ENCODE results near the gene SSC5D.

SSC5D gene

DNA sequence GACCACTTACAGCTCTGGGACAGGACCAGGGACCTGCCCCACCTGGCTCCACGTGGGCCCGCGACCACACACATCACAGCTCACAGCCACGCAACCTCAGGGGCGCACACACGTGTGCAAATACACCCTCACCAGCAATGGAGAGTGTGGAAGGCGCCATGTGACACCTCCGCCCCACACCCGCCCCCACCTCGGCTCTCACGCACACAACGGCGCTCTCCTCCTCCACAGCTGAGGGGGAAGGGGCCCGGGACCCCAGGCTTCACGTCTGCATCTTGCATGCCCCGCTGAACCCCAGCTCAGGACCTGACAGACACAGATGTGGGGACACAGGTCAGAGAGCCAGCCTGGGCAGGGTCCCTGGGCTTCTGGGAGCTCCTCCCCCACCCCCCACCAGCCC, 38.8 kb upstream of the SSC5D start:
- CTCF ChIA-PET, result interaction anchor here (0.6 to 1.4 kb wide), 3 partner anchors 12 to 40 kb away, joined by 3 to 4 read pairs (median 3); partner anchors contain the start of gene ISOC2
- POLR2A ChIA-PET, result interaction anchor here (0.6 kb wide), 1 partner anchor 12 kb away, joined by 3 read pairs; the partner anchor contains the start of gene ISOC2

DNA sequence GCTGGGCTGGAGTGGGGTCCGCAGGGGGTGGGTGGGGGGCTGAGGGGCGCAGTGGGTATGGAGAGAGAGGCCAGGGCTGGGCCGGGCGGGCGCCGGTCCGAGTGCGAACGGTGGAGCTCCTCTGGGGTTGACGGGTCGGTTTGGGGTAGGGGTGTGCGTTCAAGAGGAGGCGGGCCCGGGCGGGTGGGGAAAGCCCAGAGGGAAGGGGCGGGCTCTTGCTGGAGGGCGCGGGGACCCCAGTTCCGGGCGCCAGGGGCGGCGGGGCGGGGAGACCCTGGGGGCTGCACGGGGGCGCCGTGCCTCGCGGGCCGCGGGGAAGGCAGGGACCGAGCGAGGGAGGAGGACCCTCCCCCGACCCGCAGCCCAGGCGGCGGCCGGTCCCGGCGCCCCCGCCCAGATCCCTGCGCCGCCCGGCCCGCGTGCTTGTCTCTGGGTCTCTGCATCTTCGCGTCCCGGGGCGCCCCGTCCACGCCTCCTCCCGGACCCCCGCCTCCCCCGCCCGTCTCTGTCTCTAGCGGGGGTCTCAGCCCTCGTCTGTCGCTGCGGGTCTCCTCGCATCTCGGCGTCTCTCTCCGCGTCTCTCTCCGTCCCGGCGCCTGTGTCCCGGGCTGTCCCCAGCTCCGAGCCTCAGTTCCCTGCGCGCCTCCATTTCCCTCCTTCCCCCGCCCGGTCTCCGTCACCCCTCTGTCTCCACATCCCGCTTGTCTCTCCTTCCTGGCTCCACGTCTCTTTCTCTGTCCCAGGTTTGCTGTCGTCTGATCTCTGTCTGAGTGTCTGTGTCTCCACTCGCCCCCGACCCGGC, 36.9 kb upstream of the SSC5D start:
- H3K4me1 ChIP-seq (ENCODE audit: control extremely low read depth in 1 of 4, control insufficient read depth in 4 of 4, insufficient read depth in 4 of 4, low read length in 3 of 4), result peaks cover 0 to 18% (median 10%) of the 10 kb centered on the region in 4 experiments
- WGBS (ENCODE audit: insufficient coverage), result 1% methylated on average over 51 of the region's 80 CpGs
- POLR2A ChIA-PET, result interaction anchor here (1.0 kb wide), 1 partner anchor 35 kb away, joined by 3 read pairs; no protein-coding TSS in a partner anchor

More for the DNA sequence above, 38.8 kb upstream of the SSC5D start:
- H3K4me1 ChIP-seq (ENCODE audit: control extremely low read depth in 1 of 4, control insufficient read depth in 4 of 4, insufficient read depth in 4 of 4, low read length in 3 of 4), result peaks cover 0 to 18% (median 10%) of the 10 kb centered on the region in 4 experiments
- DNase-seq, result no peak
- peaks cover 0 to 79% (median 34%) of the 10 kb centered on the region in 5 experiments for H3K27me3 ChIP-seq (replicated peaks in 2 of 5; ENCODE audit: control insufficient read depth in 4 of 5, insufficient read depth in 5 of 5, low read length in 4 of 5)
- H3K9me3 ChIP-seq (ENCODE audit: control extremely low read depth in 1 of 5, control insufficient read depth in 4 of 5, insufficient read depth in 2 of 5, low read depth in 1 of 5, low read length in 4 of 5), result no peaks in the 10 kb centered on the region
- WGBS (ENCODE audit: insufficient coverage), result 46% methylated on average over 10 of the region's 16 CpGs
- H3K4me3 ChIP-seq (ENCODE audit: control insufficient read depth in 1 of 7, extremely low read depth in 1 of 7, insufficient read depth in 4 of 7, low read depth in 2 of 7, low read length in 6 of 7), result no peak overlapping the region
- H3K36me3 ChIP-seq (ENCODE audit: control insufficient read depth in 4 of 4, insufficient read depth in 4 of 4, low read length in 3 of 4), result peaks cover 0 to 7% (median 2%) of the 10 kb centered on the region in 4 experiments
- no peak overlapping the region for H3K27ac ChIP-seq (ENCODE audit: insufficient read depth in 1 of 2, low read depth in 1 of 2, low read length in 2 of 2, poor library complexity in 1 of 2, severe bottlenecking in 2 of 2)

DNA sequence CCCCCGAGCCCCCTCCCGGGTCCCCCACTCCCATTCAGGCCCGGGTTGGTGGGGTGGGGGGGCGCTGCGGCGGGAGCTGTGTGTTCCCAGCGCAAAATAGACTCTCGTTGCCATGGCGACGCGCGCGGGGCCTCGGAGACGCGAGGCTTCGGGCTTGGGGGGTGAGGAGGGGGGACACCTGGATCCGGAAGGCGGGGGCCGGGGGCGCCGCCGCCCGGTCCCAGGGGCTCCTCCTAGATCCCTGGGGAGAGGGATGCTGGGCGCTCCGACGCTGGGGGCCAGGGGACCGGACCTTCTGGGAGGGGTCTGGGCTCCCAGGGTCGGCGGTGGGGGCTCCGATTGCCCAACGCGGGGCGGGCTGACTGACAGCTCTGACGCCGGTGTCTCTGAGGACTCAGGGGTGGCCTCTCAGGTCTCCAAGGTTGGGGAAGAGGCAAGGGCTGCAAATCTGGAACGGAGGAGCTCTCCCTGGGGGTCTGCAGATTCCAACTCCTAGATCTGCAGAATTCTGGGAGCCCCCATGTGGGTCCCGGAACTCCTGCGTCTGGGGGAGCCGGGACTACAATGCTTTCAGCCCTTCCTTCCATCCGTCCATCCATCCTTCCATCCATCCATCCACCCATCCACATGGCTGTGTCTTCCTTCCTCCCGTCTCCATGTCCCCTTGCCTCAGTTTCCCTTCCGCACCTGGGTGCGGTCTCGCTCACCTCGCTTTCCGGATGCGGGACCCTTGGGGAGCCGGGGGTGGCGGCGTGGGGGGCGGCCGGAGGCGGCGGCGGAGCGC, 36.1 kb upstream of the SSC5D start:
- CTCF ChIA-PET, result interaction anchor here (0.5 kb wide), 1 partner anchor 8 kb away, joined by 3 read pairs; no protein-coding TSS in a partner anchor
- 3% methylated on average over 29 of the region's 57 CpGs for WGBS (ENCODE audit: insufficient coverage)

More for the DNA sequence above, 36.9 kb upstream of the SSC5D start:
- peak overlapping the region in 4 of 7 experiments; percentile 19 to 58 (median 42) for H3K4me3 ChIP-seq (ENCODE audit: control insufficient read depth in 1 of 7, extremely low read depth in 1 of 7, insufficient read depth in 4 of 7, low read depth in 2 of 7, low read length in 6 of 7)
- peaks cover 0 to 14% (median 5%) of the 10 kb centered on the region in 4 experiments for H3K36me3 ChIP-seq (ENCODE audit: control insufficient read depth in 4 of 4, insufficient read depth in 4 of 4, low read length in 3 of 4)
- peaks cover 0 to 62% (median 26%) of the 10 kb centered on the region in 5 experiments for H3K27me3 ChIP-seq (replicated peaks in 2 of 5; ENCODE audit: control insufficient read depth in 4 of 5, insufficient read depth in 5 of 5, low read length in 4 of 5)
- DNase-seq, result peak in 1 of 3 donors; percentile 41
- H3K9me3 ChIP-seq (ENCODE audit: control extremely low read depth in 1 of 5, control insufficient read depth in 4 of 5, insufficient read depth in 2 of 5, low read depth in 1 of 5, low read length in 4 of 5), result no peaks in the 10 kb centered on the region
- CTCF ChIA-PET, result no interaction called here
- H3K27ac ChIP-seq (ENCODE audit: insufficient read depth in 1 of 2, low read depth in 1 of 2, low read length in 2 of 2, poor library complexity in 1 of 2, severe bottlenecking in 2 of 2), result no peak overlapping the region

DNA sequence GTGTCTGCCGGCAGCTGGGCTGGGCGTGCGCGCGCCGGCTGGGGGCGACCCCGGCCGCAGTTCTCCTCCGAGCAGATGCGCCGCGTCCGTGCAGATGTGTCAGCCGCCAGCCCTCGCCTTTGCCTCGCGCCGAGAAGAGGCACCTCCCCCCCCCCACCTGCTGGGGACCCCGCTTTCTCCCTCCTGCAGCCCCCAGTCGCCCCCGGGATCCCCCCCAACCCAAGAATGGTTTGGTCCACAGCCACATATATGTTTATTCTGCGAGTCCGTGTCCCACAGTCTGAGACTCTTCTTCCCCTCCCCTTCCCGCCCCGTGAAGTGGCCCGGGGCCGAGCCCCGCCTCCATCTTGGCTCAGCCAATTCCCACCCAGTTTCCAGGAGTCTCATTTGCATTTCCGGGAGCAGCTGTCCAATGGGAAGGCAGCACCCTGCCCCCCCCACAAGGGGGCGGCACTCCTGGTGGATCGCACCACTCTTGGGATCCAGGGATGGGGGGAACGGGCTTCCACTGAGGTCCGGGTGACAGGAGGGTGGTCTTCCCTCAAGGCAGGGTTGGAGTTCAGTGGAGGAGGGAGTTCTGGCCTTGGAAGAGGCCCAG, 35.4 kb upstream of the SSC5D start:
- Histone ChIP-seq H3K27me3 (replicated peaks in 2 of 5; ENCODE audit: control insufficient read depth in 4 of 5, insufficient read depth in 5 of 5, low read length in 4 of 5) (peaks cover 0 to 48% (median 18%) of the 10 kb centered on the region in 5 experiments), H3K9me3 (ENCODE audit: control extremely low read depth in 1 of 5, control insufficient read depth in 4 of 5, insufficient read depth in 2 of 5, low read depth in 1 of 5, low read length in 4 of 5) (no peaks in the 10 kb centered on the region), H3K4me3 (ENCODE audit: control insufficient read depth in 1 of 7, extremely low read depth in 1 of 7, insufficient read depth in 4 of 7, low read depth in 2 of 7, low read length in 6 of 7) (peak overlapping the region in 1 of 7 experiments; percentile 38), H3K36me3 (ENCODE audit: control insufficient read depth in 4 of 4, insufficient read depth in 4 of 4, low read length in 3 of 4) (peaks cover 0 to 17% (median 9%) of the 10 kb centered on the region in 4 experiments), H3K27ac (ENCODE audit: insufficient read depth in 1 of 2, low read depth in 1 of 2, low read length in 2 of 2, poor library complexity in 1 of 2, severe bottlenecking in 2 of 2) (no peak overlapping the region), H3K4me1 (ENCODE audit: control extremely low read depth in 1 of 4, control insufficient read depth in 4 of 4, insufficient read depth in 4 of 4, low read length in 3 of 4) (peaks cover 0 to 18% (median 10%) of the 10 kb centered on the region in 4 experiments)
- CTCF ChIA-PET, result interaction anchor here (0.5 to 1.9 kb wide), 7 partner anchors 8 to 312 kb away, joined by 3 to 10 read pairs (median 5); no protein-coding TSS in a partner anchor
- 48% methylated on average over 17 of the region's 34 CpGs for WGBS (ENCODE audit: insufficient coverage)
- DNase-seq, result peak; percentile 76 to 86 (median 84)
- POLR2A ChIA-PET, result interaction anchor here (0.6 kb wide), 1 partner anchor 1362 kb away, joined by 3 read pairs; no protein-coding TSS in a partner anchor

More for the DNA sequence above, 36.1 kb upstream of the SSC5D start:
- peak in 2 of 3 donors; percentile 51 to 53 for DNase-seq
- POLR2A ChIA-PET, result interaction anchor here (0.6 to 1.0 kb wide), 2 partner anchors 34 to 1361 kb away, joined by 3 read pairs; no protein-coding TSS in a partner anchor
- Histone ChIP-seq H3K27ac (ENCODE audit: insufficient read depth in 1 of 2, low read depth in 1 of 2, low read length in 2 of 2, poor library complexity in 1 of 2, severe bottlenecking in 2 of 2) (no peak overlapping the region), H3K4me3 (ENCODE audit: control insufficient read depth in 1 of 7, extremely low read depth in 1 of 7, insufficient read depth in 4 of 7, low read depth in 2 of 7, low read length in 6 of 7) (peak overlapping the region in 4 of 7 experiments; percentile 1 to 58 (median 22)), H3K27me3 (replicated peaks in 2 of 5; ENCODE audit: control insufficient read depth in 4 of 5, insufficient read depth in 5 of 5, low read length in 4 of 5) (peaks cover 0 to 54% (median 23%) of the 10 kb centered on the region in 5 experiments), H3K4me1 (ENCODE audit: control extremely low read depth in 1 of 4, control insufficient read depth in 4 of 4, insufficient read depth in 4 of 4, low read length in 3 of 4) (peaks cover 0 to 18% (median 10%) of the 10 kb centered on the region in 4 experiments), H3K9me3 (ENCODE audit: control extremely low read depth in 1 of 5, control insufficient read depth in 4 of 5, insufficient read depth in 2 of 5, low read depth in 1 of 5, low read length in 4 of 5) (no peaks in the 10 kb centered on the region), H3K36me3 (ENCODE audit: control insufficient read depth in 4 of 4, insufficient read depth in 4 of 4, low read length in 3 of 4) (peaks cover 0 to 17% (median 8%) of the 10 kb centered on the region in 4 experiments)

DNA sequence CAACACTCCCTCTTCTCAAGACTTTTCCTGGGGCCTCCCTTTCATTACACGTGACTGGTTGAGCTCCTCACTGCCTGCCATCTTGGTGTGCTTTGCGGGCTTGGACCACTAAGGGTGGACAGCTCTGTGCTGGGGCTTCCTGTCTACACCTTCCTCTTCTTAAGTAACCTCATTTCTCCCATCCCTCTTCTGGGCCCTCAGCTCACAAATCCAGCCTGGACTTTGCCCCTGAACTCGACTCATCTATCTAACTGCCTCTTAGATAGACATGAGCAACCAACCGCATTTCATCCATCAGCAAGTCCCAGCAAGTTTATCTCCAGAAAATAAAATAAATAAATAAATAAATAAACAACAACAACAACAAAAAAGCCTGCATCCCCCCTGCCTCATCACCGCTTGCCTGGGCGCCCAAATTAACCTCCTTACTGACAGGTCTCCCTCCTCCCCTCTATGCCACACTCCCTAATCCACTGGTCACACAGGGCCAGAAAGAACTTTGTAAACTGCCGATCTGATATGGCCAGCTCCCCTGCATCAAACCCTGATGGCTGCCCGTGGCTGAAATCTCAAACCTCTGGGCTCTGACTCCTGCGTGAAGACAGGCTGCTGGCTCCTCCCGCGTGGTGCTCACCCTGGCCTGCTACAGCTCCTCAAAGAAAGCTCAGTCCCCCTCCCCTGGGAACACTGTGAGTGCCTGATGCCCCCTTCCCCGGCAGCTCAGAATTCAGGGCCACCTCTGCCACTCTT, 34.5 kb upstream of the SSC5D start:
- no peaks in the 10 kb centered on the region for H3K9me3 ChIP-seq (ENCODE audit: control extremely low read depth in 1 of 5, control insufficient read depth in 4 of 5, insufficient read depth in 2 of 5, low read depth in 1 of 5, low read length in 4 of 5)
- WGBS (ENCODE audit: insufficient coverage), result 95% methylated on average over 11 of the region's 12 CpGs
- DNase-seq, result no peak
- ChIA-PET CTCF (interaction anchor here (0.6 to 1.9 kb wide), 10 partner anchors 8 to 312 kb away, joined by 3 to 10 read pairs (median 3); no protein-coding TSS in a partner anchor), POLR2A (interaction anchor here (1.2 kb wide), 1 partner anchor 45 kb away, joined by 3 read pairs; no protein-coding TSS in a partner anchor)
- H3K36me3 ChIP-seq (ENCODE audit: control insufficient read depth in 4 of 4, insufficient read depth in 4 of 4, low read length in 3 of 4), result peaks cover 0 to 17% (median 10%) of the 10 kb centered on the region in 4 experiments
- H3K27me3 ChIP-seq (replicated peaks in 2 of 5; ENCODE audit: control insufficient read depth in 4 of 5, insufficient read depth in 5 of 5, low read length in 4 of 5), result peaks cover 0 to 41% (median 17%) of the 10 kb centered on the region in 5 experiments
- H3K4me1 ChIP-seq (ENCODE audit: control extremely low read depth in 1 of 4, control insufficient read depth in 4 of 4, insufficient read depth in 4 of 4, low read length in 3 of 4), result peaks cover 0 to 18% (median 10%) of the 10 kb centered on the region in 4 experiments
- no peak overlapping the region for H3K27ac ChIP-seq (ENCODE audit: insufficient read depth in 1 of 2, low read depth in 1 of 2, low read length in 2 of 2, poor library complexity in 1 of 2, severe bottlenecking in 2 of 2)
- H3K4me3 ChIP-seq (ENCODE audit: control insufficient read depth in 1 of 7, extremely low read depth in 1 of 7, insufficient read depth in 4 of 7, low read depth in 2 of 7, low read length in 6 of 7), result no peak overlapping the region
